Esophagus mucosa (tissue), 1 donor: ENCODE data around the gene DUT. TPM values are rescaled to one million over a fixed set of nuclear protein-coding genes. Genes with fewer than 3 reads are reported as not detected.
A peak's percentile ranks its signal among the peaks of the same experiment; 100 is the strongest.

Source experiments
- ATAC-seq: fragments of 200-7000 bp; cut with Tn5 transposase; one replicate; pipeline ENCODE4 v1.9.1; 2020
- total RNA-seq: library from RNA; stranded (reverse); gene quantifications from one replicate; pipeline ENCODE4 v1.2.4, GENCODE V29; 2023
- donor health status: DM: yes; HTN: yes; CAD: no.

Gene DUT
- total RNA-seq, 1 donor from 2014 or later = 68.7 TPM

- ATAC-seq = no peak
Measured at GRCh38 chr15:48371550-48371949, 40.3 kb downstream of the DUT start.

GRCh38 chr15:48371961-48372360 lies 40.7 kb downstream of the DUT start:
- ATAC-seq = no peak

DNA sequence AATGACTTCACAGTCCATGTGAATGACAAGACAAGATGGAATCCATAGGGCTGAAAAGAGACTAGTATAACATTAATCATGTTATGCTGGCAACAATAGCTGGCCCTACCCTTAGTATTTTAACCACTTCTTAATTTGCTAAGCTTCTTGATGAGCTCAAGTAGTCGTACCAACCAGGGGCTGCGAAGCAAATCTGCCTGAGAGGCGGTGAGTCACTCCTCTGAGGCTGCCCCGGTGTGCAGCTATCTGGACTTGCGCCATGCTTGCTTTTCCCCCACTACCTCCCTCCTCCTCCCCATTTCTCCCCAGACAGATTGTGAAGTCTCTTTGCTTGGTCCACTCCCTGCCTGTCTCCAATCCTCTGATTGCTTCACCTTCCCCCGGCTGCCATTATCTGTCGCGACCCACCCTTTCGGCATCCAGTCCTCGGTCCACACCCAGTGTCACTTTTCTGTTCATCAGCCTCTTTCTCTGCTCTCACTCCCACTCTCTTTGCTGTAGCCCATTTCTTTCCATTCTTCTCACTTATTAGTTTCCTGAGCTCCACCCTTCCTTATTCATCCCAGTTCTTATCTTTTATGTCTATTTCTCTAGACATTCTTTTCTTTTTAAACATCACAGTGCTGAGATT lies 42.7 kb downstream of the DUT start:
- peak; percentile 96 for ATAC-seq

GRCh38 chr15:48374472-48374871 lies 43.2 kb downstream of the DUT start:
- ATAC-seq = no peak

GRCh38 chr15:48375767-48376166 lies 44.5 kb downstream of the DUT start:
- no peak for ATAC-seq

DNA sequence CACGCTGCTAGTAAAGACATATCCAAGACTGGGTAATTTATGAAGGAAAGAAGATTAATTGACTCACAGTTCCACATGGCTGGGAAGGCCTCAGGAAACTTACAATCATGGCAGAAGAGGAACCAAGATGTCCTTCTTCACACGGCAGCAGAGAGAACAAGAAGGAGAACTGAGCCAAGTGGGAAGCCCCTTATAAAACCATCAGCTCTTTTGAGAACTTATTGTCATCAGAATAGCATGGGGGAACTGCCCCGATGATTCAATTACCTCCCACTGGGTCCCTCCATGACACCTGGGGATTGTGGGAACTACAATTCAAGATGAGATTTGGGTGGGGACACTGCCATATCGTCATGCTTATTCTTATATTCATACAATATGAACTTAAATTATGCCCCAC lies 49.0 kb downstream of the DUT start:
- ATAC-seq = no peak

DNA sequence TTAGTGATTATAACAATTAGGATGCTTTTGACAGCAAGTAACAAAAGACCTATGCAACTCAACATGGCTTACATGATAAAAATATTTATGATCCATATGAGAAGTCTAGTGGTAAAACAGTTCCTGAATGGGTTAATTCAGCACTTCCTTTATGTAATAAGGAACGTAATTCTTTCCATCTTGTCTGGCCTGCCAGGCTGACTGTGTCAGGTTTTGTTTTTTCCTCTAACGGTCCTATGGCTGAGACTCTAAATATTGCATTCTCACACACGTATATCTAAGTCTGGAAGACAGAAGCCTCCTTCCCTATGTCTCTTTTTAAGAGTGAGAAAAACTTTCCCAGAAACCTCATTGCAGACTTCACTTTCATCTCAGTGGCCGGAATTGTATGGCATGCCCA lies 50.6 kb downstream of the DUT start:
- ATAC-seq = no peak

- ATAC-seq = no peak
Measured at GRCh38 chr15:48383031-48383430, 51.8 kb downstream of the DUT start.

GRCh38 chr15:48384616-48385015 lies 53.4 kb downstream of the DUT start:
- ATAC-seq = peak; percentile 83

- peak; percentile 97 for ATAC-seq
Measured at GRCh38 chr15:48385031-48385830, 54.0 kb downstream of the DUT start.

- no peak for ATAC-seq
Measured at GRCh38 chr15:48388016-48388851, 57.0 kb downstream of the DUT start.

GRCh38 chr15:48388910-48389309 lies 57.7 kb downstream of the DUT start:
- no peak for ATAC-seq

DNA sequence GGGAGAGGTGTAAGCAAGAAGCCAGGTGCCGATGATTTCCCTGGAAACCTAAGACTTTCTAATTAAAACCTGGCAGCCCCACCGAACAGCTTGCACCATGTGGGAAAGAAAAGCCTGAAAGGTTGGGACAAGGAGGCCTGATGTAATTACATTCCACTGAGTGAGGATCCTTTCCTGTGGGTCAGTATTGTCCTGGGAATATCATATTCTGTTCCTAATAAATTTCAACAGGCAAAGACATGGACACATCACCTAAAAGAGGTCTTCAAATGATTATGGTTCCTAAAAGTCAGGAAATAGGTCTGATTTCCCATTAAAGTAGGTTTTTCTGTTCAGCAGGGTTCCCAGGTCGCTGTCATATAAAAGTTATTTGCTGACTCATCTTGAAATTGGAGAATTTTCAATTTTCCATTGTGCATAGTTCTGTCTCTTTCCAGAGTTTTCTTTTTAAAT lies 58.5 kb downstream of the DUT start:
- no peak for ATAC-seq

DNA sequence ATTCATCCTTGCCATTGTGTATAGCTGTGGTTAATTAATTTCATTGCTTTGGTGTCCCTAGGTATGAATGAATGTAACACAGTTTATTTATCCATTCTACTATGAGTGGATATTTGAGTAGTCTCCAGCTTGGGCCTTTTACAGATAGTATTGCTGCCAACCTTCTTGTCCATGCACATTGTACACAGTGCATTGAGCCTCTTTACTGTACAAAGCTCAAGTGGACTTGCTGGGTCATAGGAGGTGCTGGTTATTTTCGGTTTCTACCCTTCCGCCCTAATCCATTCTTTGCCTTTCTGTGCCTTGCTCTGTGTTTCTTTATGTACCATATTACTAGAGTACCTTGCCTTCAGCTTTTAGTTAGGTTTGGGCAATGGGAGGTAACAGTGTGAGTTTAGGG lies 60.7 kb downstream of the DUT start:
- ATAC-seq = no peak

DNA sequence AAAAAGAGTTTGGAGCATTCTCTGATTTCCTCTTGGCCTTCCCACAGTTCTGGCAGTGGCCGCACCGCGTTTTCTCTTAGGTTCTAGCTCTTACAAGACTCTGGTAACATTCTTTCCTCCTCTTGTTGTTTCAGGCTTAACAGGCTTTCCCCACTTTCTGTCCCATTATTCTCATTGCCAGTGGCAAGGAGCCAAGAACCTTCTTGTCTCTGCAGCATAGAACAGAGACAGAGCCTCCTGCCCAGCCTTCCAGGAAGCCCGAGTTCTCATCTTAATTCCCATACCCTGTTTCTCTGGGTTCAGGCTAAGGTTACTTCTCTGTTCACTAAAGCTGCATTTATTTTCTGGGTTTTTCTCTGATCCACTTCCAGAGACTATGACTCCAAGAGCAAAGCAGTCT lies 61.1 kb downstream of the DUT start:
- peak; percentile 77 for ATAC-seq

Other genes with a start within 250 kb of the DUT start
- not detected for gene SLC24A5, start 210.4 kb upstream of the DUT start, total RNA-seq
- 0.56 TPM for gene MYEF2, start 153.1 kb upstream of the DUT start, total RNA-seq
- gene CTXN2, start 139.8 kb upstream of the DUT start, total RNA-seq = not detected
- gene SLC12A1, start 125.1 kb upstream of the DUT start, total RNA-seq = not detected